Measurements from ENCODE around the gene NALCN. TPM values are rescaled to one million over a fixed set of nuclear protein-coding genes. Genes with fewer than 3 reads are reported as not detected.

The NALCN gene
- total and polyA plus RNA-seq, 2 of the 8 experiments (the other 6 are each of a cell fraction or from before 2014, with no cell fraction given): 0.26 to 0.54 TPM

DNA sequence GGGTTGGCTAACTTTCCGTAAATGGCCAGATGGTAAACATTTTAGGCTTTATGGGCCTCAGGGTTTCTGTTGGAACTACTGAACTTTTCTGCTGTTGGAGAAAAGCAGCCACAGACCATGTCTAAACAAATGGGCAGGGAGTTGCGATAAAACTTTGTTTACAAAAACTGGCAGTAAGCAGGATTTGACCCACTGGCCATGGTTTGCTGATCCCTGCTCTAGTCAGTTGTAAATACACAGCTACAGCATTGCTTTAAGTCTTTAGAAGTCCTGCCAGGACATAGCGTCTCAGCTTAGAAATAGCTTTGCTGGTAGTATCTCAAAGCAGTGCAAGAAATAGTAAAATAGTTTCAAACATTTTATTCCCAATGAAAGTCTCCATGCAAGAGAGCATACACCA is 88.4 kb downstream of the NALCN start:
- FAIRE-seq: no peak
- H3K79me2 ChIP-seq (ENCODE audit: control insufficient read depth in 1 of 2, insufficient read depth in 2 of 2, low read length in 2 of 2): no peaks in the 10 kb centered on the region
- TF ChIP-seq ASH2L (IDR thresholded peaks at IDR 0.05; ENCODE audit: low read length): no peak
- no peak for TF ChIP-seq NRF1 (IDR thresholded peaks at IDR 0.05; ENCODE audit: low read depth, low read length)
- TF ChIP-seq HDAC2 (IDR thresholded peaks at IDR 0.05; ENCODE audit: borderline replicate concordance in 1 of 2, low read depth in 2 of 2, low read length in 2 of 2): no peak
- TF ChIP-seq POLR2AphosphoS5 (IDR thresholded peaks at IDR 0.05; ENCODE audit: low read depth, low read length): no peak
- TF ChIP-seq JUND (IDR thresholded peaks at IDR 0.05; ENCODE audit: low read length): no peak
- no peak for TF ChIP-seq ZNF274 (IDR thresholded peaks at IDR 0.05; ENCODE audit: borderline replicate concordance, extremely low read depth, low read length)
- no peak for TF ChIP-seq PHF8 (conservative IDR thresholded peaks at IDR 0.05; ENCODE audit: low read depth, low read length)

More for the DNA sequence above, 88.4 kb downstream of the NALCN start:
- Histone ChIP-seq H3K27me3 (replicated peaks in 1 of 4; ENCODE audit: control insufficient read depth in 3 of 4, extremely low read depth in 1 of 4, insufficient read depth in 3 of 4, low read length in 3 of 4) (no peaks in the 10 kb centered on the region), H3K23me2 (ENCODE audit: low read depth, low read length) (no peaks in the 10 kb centered on the region), H3K4ac (replicated peaks; ENCODE audit: insufficient read length, low read depth, low read length) (no peak overlapping the region), H2BK120ac (replicated peaks; ENCODE audit: low read depth, low read length) (no peak overlapping the region), H3K4me3 (ENCODE audit: extremely low read depth in 1 of 4, insufficient read depth in 2 of 4, low read depth in 3 of 4, low read length in 4 of 4) (no peak overlapping the region), H3K9me3 (ENCODE audit: insufficient read depth in 2 of 2, low read depth in 1 of 2, low read length in 1 of 2) (no peaks in the 10 kb centered on the region), H3K9ac (replicated peaks in 1 of 4; ENCODE audit: extremely low read depth in 1 of 4, low read depth in 3 of 4, low read length in 3 of 4) (no peak overlapping the region), H3K56ac (replicated peaks; ENCODE audit: insufficient read length, low read depth, low read length) (no peak overlapping the region), H3K4me1 (replicated peaks in 1 of 4; ENCODE audit: control insufficient read depth in 3 of 4, insufficient read depth in 4 of 4, low read length in 3 of 4) (no peaks in the 10 kb centered on the region), H3K18ac (ENCODE audit: extremely low read depth, low read length) (no peak overlapping the region), H2BK12ac (ENCODE audit: low read depth, low read length) (no peak overlapping the region), H3K36me3 (ENCODE audit: control insufficient read depth in 2 of 4, insufficient read depth in 4 of 4, low read length in 3 of 4) (no peaks in the 10 kb centered on the region), H3K23ac (ENCODE audit: insufficient read length) (no peak overlapping the region), H4K20me1 (replicated peaks in 1 of 2; ENCODE audit: control insufficient read depth in 1 of 2, insufficient read depth in 2 of 2, low read length in 2 of 2) (no peaks in the 10 kb centered on the region), H3K14ac (ENCODE audit: insufficient read length) (no peak overlapping the region), H2BK5ac (ENCODE audit: low read depth, low read length) (no peak overlapping the region), H4K5ac (ENCODE audit: insufficient read length, low read depth, low read length) (no peak overlapping the region), H2BK15ac (ENCODE audit: low read length) (no peak overlapping the region), H2BK20ac (ENCODE audit: low read length) (no peak overlapping the region), H3K27ac (ENCODE audit: low read depth, low read length) (no peak overlapping the region), H4K91ac (replicated peaks; ENCODE audit: insufficient read length, low read length) (no peak overlapping the region), H2AK5ac (ENCODE audit: low read depth, low read length) (no peak overlapping the region), H2AFZ (ENCODE audit: low read length) (no peak overlapping the region), H4K8ac (ENCODE audit: extremely low read depth, insufficient read depth, low read length) (no peak overlapping the region), H3K4me2 (ENCODE audit: insufficient read depth in 1 of 2, low read depth in 2 of 2, low read length in 2 of 2) (no peak overlapping the region), H3K79me1 (ENCODE audit: low read depth, low read length) (no peaks in the 10 kb centered on the region)
- WGBS, 2 experiments (ENCODE audit: extremely low coverage in 1 of 2, insufficient coverage in 1 of 2, insufficient read length in 1 of 2, insufficient replicate concordance in 2 of 2, low coverage in 1 of 2, low lambda C conversion rate in 2 of 2, missing lambda C conversion rate in 1 of 2): 95% methylated on average over 3 of the region's 3 CpGs; no CpG with 5 or more reads in 1 of the 2 experiments
- POLR2A ChIA-PET (ENCODE audit: partially characterized antibody): no interaction called here
- CTCF ChIA-PET (ENCODE audit: partially characterized antibody): no interaction called here
- DNase-seq (ENCODE audit: low read depth in 1 of 2, low spot score in 2 of 2): no peak

Data from H1 (cell line).